ENCODE data around the gene AUP1. TPM values are rescaled to one million over a fixed set of nuclear protein-coding genes. Genes with fewer than 3 reads are reported as not detected.

AUP1 gene
- polyA plus RNA-seq, 6 donors from 2014 or later = 83.3 to 155 (median 99.9) TPM

DNA sequence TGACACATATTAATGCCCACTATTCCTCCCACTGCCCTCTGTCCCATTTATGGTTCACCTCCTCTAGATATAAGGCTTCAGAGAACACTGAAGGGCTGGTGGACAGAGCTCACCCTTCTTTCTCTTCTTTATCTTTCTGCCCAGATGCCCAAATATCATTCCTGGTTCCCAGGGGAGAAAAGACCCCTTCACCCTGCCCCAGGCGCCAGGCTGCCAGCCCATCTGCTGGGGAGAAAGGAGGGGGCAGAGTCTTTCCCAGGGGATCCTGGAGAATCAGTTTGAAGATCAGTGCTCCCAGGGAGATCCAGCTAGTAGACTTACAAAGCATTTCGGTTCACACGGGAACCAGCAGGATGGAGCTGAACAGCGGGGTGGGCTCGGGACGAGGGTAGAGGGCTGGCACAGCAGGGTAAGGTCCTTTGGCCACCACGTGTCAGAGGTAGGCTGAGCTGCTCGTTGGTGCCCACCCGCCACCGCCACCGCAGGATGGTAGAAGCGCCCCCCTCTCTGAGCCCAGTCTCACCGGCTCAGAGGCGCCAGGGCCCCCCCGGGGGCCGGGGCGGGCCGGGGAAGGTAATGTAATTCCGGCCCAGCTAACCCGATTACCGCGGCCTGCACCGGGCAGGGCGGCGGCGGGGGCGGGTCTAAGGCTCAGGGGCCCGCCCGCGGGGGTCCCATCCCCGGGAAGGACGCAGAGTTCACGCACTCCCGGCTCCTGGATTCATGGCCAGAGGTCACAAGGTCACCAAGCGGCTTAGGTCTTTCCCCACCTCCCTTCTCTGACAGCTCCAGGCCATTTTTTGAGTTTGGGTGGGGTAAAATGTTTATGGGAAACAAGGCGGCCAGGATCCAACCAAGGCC lies 16.5 kb downstream of the AUP1 start:
- peak overlapping the region in 2 of 6 donors; percentile 33 to 80 for H3K27ac Mint-ChIP-seq
- DNase-seq (no peak), ATAC-seq (ENCODE audit: low read depth in 2 of 2) (no peak)
- peaks cover 0 to 3% (median 0%) of the 10 kb centered on the region in 7 donors for H3K9me3 Mint-ChIP-seq
- H3K36me3 Mint-ChIP-seq = no peaks in the 10 kb centered on the region
- H3K27me3 Mint-ChIP-seq = peaks cover 49 to 75% (median 64%) of the 10 kb centered on the region in 3 donors
- peak overlapping the region in 5 of 8 donors; percentile 10 to 66 (median 49) for H3K4me3 Mint-ChIP-seq
- peaks cover 19 to 35% (median 34%) of the 10 kb centered on the region in 3 donors for H3K4me1 Mint-ChIP-seq

DNA sequence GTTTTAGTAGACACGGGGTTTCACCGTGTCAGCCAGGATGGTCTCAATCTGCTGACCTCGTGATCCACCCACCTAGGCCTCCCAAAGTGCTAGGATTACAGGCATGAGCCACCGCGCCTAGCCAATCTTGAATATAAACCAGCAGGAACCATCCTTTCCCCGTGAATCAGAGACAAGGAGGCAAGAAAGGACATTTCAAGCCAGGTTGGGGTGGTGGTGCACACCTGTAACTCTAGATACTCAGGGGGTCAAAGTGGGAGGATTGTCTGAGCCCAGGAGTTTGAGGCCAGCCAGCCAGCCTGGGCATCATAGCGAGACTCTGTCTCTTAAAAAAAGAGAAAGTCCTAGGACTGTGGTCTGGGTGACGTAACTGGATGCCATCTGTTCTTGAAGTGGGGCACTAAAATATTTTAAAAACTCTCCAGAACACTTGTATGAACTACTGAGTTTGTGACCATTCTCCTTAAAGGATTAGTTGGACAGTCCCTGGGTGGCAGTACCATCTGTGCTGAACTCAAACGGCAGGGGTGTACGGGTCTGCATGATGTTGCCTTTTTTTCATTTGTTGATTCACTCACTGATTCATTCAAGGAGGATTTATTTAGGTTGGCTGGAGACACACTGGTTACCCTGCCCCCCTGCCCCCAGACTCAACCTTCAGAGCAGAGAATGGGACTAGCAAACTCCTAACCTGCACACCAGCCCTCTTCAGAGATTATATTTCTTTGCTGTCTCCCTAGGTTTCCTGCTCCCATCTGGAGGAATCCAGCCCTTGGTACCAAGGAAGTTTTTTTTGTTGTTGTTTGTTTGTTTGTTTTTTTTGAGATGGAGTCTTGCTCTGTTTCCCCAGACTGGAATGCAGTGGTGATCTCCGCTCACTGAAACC lies 18.2 kb downstream of the AUP1 start:
- H3K27ac Mint-ChIP-seq = no peak overlapping the region
- H3K4me3 Mint-ChIP-seq = peak overlapping the region in 1 of 8 donors; percentile 52
- peaks cover 34 to 59% (median 48%) of the 10 kb centered on the region in 3 donors for H3K27me3 Mint-ChIP-seq
- peaks cover 0 to 5% of the 10 kb centered on the region in 2 donors for H3K36me3 Mint-ChIP-seq
- no peak for ATAC-seq (ENCODE audit: low read depth in 2 of 2)
- H3K9me3 Mint-ChIP-seq = peaks cover 0 to 3% (median 0%) of the 10 kb centered on the region in 7 donors
- DNase-seq = no peak
- peaks cover 25 to 34% (median 34%) of the 10 kb centered on the region in 3 donors for H3K4me1 Mint-ChIP-seq

DNA sequence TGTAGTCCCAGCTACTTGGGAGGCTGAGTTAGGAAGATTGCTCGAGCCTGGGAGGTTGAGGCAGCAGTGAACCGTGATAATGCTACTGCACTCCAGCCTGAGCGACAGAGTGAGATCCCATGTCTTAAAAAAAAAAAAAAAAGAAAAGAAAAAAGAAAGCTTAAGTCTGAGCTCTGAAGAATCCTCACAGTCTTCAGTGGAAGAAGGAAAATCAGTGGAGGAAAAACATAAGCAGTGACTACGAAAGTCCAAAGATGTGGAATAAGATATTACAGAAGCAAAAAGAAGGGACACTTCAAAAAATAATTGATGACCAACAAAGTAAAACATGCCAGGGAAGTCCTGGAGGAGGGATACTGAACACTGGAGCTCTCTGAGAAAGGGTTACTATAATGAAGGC lies 19.2 kb downstream of the AUP1 start:
- no peak overlapping the region for H3K27ac Mint-ChIP-seq
- H3K4me3 Mint-ChIP-seq = peak overlapping the region in 1 of 8 donors; percentile 30
- H3K36me3 Mint-ChIP-seq = peaks cover under 1 to 13% of the 10 kb centered on the region in 2 donors
- peaks cover 0 to 3% (median 0%) of the 10 kb centered on the region in 7 donors for H3K9me3 Mint-ChIP-seq
- ATAC-seq (ENCODE audit: low read depth in 2 of 2) = no peak
- peaks cover 23 to 29% (median 27%) of the 10 kb centered on the region in 3 donors for H3K4me1 Mint-ChIP-seq
- H3K27me3 Mint-ChIP-seq = peaks cover 29 to 50% (median 42%) of the 10 kb centered on the region in 3 donors
- DNase-seq = no peak

DNA sequence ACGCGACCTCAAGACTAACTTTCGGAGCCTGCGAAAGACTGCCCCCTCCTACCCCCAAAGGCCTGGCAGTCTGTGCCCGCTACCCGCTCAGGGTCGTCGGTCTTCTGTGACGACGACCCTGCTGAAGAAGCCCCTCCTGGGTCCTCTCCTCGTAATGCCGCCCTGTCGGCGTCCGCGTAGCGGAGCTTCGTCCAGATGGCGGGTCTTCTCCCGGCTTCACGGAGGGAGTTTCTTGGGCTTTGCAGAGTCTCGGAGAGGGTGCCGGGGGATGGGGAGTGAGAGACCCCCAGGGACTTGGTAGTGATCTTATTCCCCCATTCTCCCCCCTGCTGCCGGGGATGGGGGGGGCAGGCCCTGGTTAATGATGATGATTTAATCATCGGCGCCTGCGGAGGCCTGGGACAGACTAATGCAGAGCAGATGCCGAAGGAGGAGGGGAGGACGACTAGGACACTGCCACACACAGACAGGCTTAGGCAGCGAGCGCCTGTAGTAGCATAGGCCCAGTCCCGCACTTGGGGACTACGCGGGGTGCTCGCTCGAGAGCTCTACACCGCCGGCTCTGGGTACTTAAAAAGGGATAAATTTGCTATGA lies 21.5 kb downstream of the AUP1 start:
- peak; percentile 6 for ATAC-seq (ENCODE audit: low read depth in 2 of 2)
- Mint-ChIP-seq H3K27ac (peak overlapping the region; percentile 97 to 100 (median 100)), H3K4me3 (peak overlapping the region; percentile 92 to 100 (median 100)), H3K36me3 (peaks cover 12 to 26% of the 10 kb centered on the region in 2 donors), H3K27me3 (peaks cover 40 to 56% (median 49%) of the 10 kb centered on the region in 3 donors), H3K4me1 (peaks cover 33 to 47% (median 41%) of the 10 kb centered on the region in 3 donors), H3K9me3 (peaks cover 0 to 3% (median 0%) of the 10 kb centered on the region in 7 donors)
- no peak for DNase-seq

DNA sequence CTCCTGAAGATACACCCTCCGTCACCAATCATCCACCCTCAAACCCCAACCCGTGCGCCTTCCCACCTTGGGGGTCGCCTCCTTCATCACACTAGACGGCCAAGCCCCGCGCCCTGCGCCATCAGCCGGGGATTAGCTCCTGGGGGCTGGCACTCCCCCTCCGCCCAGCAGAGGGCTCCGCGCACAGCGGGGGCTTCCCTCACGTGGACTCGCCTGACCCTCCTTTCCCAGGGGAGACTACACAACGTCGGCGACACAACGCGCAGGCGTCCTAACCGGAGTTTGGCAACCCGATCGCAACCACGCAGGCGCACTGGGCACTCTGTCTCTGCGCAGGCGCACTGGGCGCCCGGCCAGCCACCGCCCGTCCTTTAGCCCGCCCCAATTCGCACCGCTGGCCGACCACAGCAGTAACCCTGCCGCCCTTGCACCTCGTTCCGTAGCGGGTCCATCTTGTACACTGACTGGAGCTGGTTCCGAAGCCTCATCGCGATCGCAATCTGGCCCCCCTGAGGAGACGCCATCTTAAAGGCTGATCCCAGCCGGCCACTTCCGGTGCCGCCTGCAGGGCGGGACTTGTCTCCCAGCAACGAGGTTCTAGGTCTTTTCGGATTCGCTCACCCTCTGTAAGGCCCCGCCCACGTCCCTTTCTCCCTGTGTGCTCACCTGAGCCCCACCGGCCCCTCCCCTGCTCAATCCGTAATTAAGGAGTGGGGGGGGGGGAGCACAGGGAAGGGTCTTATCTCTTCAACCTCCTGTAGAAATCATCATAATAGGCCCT lies 22.2 kb downstream of the AUP1 start, which contains the start of gene PCGF1:
TSS of gene PCGF1 (minus strand) at position 551 of the 781 bp plus-strand sequence. CDS start at position 524, 27 bp downstream.
- DNase-seq (peak; percentile 98), ATAC-seq (ENCODE audit: low read depth in 2 of 2) (peak; percentile 90 to 92)
- Mint-ChIP-seq H3K9me3 (peaks cover 0 to 3% (median 0%) of the 10 kb centered on the region in 7 donors), H3K4me3 (peak within 1 kb of the TSS; percentile 92 to 100 (median 100)), H3K4me1 (peaks cover 33 to 50% (median 48%) of the 10 kb centered on the region in 3 donors), H3K36me3 (peaks cover 12 to 26% of the 10 kb centered on the region in 2 donors), H3K27ac (peak within 1 kb of the TSS; percentile 97 to 100 (median 100)), H3K27me3 (peaks cover 34 to 56% (median 43%) of the 10 kb centered on the region in 3 donors)

DNA sequence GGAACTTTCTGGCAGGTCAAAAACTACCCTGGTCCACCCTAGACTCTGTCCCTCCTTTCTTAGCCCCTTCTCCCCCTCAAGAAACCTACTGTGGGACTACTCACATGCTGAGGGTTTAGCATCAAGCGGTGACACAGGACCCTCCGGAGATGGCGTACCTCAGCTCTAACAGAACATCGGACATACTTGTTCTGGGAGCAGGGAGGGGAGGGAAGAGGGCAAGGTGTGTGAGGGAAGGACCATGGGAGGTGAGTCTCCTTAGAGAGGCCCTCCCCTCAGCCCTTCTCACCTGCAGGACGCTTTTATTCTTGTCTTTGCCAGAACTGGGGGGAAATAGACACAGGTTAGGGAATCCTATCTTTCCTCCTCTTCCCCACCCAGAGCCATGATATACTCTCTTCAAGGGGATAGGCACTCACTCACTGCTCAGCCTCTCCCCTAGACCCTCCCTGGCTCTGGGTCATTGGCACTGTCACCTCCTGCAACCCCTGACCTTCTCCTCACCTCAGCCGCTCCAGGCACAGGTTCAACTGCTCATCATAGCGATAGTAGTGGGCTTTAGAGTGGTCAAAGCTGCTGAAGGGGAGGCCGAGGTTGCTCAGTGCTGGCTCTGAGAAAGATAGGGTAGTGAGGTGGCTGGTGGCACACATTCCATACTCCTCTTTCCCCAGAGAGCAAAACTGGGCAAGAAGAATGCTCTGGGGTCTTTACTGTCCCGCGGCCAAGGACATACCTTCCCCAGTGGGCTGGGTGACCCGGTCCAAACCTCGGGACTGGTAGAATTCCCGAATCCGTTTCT lies 23.9 kb downstream of the AUP1 start:
- peaks cover 12 to 26% of the 10 kb centered on the region in 2 donors for H3K36me3 Mint-ChIP-seq
- peak overlapping the region in 6 of 8 donors; percentile 5 to 93 (median 17) for H3K4me3 Mint-ChIP-seq
- no peak for ATAC-seq (ENCODE audit: low read depth in 2 of 2)
- peak overlapping the region in 1 of 6 donors; percentile 81 for H3K27ac Mint-ChIP-seq
- H3K4me1 Mint-ChIP-seq = peaks cover 38 to 59% (median 57%) of the 10 kb centered on the region in 3 donors
- H3K9me3 Mint-ChIP-seq = peaks cover 0 to 3% (median 0%) of the 10 kb centered on the region in 7 donors
- DNase-seq = no peak
- peaks cover 37 to 59% (median 44%) of the 10 kb centered on the region in 3 donors for H3K27me3 Mint-ChIP-seq

DNA sequence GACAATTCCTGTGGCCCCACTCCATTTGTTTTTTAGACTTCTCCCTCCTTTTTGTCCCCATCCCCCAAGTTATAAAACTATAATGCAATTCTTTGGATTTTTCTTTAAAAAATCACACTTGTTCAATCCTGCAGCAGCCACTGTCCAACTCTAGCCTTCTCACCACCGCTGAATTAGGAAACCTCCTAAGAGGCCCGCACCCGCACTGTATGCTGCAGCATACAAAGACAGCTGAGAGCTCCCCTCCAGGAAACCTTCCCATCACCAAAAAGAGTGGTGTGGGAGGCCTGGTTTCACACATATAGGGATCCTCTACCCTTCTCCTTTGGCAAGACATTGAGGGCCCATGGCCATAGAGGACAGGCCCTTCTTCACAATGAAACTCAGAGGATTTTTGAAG lies 24.9 kb downstream of the AUP1 start:
- Mint-ChIP-seq H3K36me3 (peaks cover 12 to 26% of the 10 kb centered on the region in 2 donors), H3K4me1 (peaks cover 38 to 68% (median 66%) of the 10 kb centered on the region in 3 donors), H3K4me3 (peak overlapping the region; percentile 33 to 80 (median 63)), H3K9me3 (peaks cover 0 to 2% (median 0%) of the 10 kb centered on the region in 7 donors), H3K27ac (no peak overlapping the region), H3K27me3 (peaks cover 44 to 61% (median 45%) of the 10 kb centered on the region in 3 donors)
- ATAC-seq (ENCODE audit: low read depth in 2 of 2) (no peak), DNase-seq (no peak)

DNA sequence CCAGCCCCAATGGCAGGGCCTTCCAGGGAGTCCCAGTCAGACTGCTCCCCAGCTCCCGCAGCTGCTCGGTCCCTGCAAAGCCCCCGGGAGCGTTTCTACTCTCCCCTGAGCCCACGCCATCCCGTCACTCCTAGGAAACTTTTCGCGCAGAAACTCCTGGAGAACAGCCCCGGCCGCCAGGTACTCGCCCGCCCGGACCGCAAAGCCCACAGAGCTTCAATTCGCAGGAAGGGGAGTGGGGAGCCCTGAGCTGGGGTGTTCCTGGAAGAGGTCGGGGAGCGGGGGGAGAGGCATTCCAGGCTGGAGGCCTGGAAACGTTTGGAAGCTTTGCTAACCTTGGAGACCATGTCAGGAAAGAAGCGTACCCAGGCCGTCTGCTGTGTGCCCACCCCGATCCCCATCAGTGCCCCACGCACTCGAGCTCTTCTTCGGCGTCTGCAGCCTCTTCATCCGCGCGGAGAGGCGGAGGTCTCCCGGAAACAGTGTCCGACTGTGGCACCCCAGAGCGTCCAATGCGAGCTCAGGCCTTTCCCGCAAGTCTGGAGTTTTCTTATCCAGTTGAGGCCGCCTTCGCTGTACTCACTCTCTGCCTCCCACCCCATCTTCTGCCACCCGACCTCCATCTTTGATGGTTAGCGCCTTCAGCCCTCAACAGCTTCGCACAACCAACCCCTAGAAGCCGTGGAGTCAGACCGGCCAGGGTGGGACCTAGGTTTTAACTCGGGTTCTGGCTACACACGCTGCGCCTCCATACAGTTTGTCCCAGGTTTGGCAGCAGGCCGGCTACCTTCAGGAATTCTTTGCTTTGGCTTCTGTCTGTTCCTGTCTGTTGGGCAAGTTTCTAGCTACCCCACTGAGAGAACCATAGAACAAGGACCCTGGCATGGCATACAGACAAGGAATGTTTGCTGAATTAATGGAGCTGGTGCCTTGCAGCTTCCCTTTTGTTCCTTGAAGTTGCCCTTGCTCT lies 25.7 kb downstream of the AUP1 start:
- Mint-ChIP-seq H3K4me1 (peaks cover 42 to 76% (median 71%) of the 10 kb centered on the region in 3 donors), H3K9me3 (peaks cover 0 to 2% (median 0%) of the 10 kb centered on the region in 7 donors), H3K36me3 (peaks cover 12 to 26% of the 10 kb centered on the region in 2 donors), H3K27ac (peak overlapping the region in 2 of 6 donors; percentile 14 to 42), H3K4me3 (peak overlapping the region; percentile 63 to 88 (median 81)), H3K27me3 (peaks cover 48 to 66% (median 49%) of the 10 kb centered on the region in 3 donors)
- DNase-seq (no peak), ATAC-seq (ENCODE audit: low read depth in 2 of 2) (no peak)

DNA sequence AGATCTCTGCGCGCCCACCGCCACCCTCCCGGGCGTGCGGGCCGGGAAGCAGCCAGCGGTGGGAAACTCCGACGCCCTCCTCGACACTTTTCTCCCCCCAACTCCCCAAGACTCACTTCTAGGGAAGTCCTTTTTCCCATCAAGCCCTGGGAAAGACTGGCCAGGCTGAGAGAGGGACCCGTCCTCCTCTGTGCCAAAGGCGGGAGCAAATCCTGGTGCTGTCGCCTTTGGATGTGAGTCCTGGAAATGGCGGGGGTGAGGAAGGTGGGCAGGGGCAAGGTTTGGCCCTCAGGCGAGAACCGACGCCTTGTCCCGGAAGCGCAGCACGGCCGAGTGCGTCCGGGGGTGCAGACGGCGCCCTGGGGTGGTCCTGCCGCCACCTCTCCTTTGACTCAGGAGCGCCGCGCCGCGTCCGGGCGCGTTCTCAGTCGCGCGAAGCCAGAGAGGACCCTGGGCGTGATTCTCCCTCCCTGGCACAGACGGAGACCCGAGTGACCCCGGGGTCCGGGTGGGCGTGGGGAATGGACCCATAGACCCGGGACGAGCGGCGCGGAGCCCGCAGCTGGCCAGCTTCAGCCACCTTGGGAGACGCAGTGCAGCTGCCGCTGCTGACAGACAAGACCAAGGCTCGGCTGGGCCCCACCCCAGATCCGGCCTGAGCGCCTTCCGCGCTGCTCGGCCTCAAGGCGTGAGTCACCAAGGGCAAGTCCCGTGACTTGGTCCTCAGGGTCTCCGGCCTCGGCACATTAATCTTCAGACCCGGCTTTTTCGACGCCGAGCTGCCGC lies 26.6 kb downstream of the AUP1 start:
- DNase-seq (peak; percentile 24), ATAC-seq (ENCODE audit: low read depth in 2 of 2) (no peak)
- H3K9me3 Mint-ChIP-seq = peaks cover 0 to 2% (median 0%) of the 10 kb centered on the region in 7 donors
- peaks cover 56 to 75% (median 57%) of the 10 kb centered on the region in 3 donors for H3K27me3 Mint-ChIP-seq
- H3K27ac Mint-ChIP-seq = no peak overlapping the region
- H3K36me3 Mint-ChIP-seq = peaks cover 12 to 26% of the 10 kb centered on the region in 2 donors
- H3K4me1 Mint-ChIP-seq = peaks cover 45 to 76% (median 71%) of the 10 kb centered on the region in 3 donors
- H3K4me3 Mint-ChIP-seq = peak overlapping the region; percentile 63 to 88 (median 81)
